Smooth muscle cell (in vitro differentiated cells): ENCODE data around the gene IRF9. TPM values are rescaled to one million over a fixed set of nuclear protein-coding genes. Genes with fewer than 3 reads are reported as not detected.

Experiments used
- DNase-seq: peaks from one replicate; lab custom pipeline; 2025; ENCODE audit not compliant: unreplicated experiment; lab: John Stamatoyannopoulos, UW
- H2AFZ ChIP-seq: fragments of 200-600 bp; sonication (generic); 2 replicates; pipeline ENCODE4 v1.6.0; 2016; ENCODE audit warnings: antibody characterized with exemption, low read depth, mild to moderate bottlenecking
- H3F3A ChIP-seq: fragments of 200-600 bp; sonication (generic); 2 replicates; pipeline ENCODE4 v1.6.0; 2017; ENCODE audit warnings: antibody characterized with exemption, low read depth
- H3K27ac ChIP-seq: fragments of 200-600 bp; sonication (generic); 2 replicates; pipeline ENCODE4 v1.5.1; 2016; ENCODE audit warnings: low read depth, mild to moderate bottlenecking
- H3K27me3 ChIP-seq: fragments of 200-600 bp; sonication (generic); 2 replicates; pipeline ENCODE4 v1.6.1; 2016; ENCODE audit warnings: low read depth, mild to moderate bottlenecking
- H3K36me3 ChIP-seq: fragments of 200-600 bp; sonication (generic); 2 replicates; pipeline ENCODE4 v1.5.1; 2016; ENCODE audit warnings: low read depth
- H3K4me1 ChIP-seq: fragments of 200-600 bp; sonication (generic); 2 replicates; pipeline ENCODE4 v1.5.1; 2016; ENCODE audit warnings: low read depth
- H3K4me2 ChIP-seq: fragments of 200-600 bp; sonication (generic); 2 replicates; pipeline ENCODE4 v1.6.0; 2016; ENCODE audit warnings: mild to moderate bottlenecking
- H3K4me3 ChIP-seq: fragments of 200-600 bp; sonication (generic); 2 replicates; pipeline ENCODE4 v1.5.1; 2016; ENCODE audit warnings: mild to moderate bottlenecking
- H3K79me2 ChIP-seq: fragments of 200-600 bp; sonication (generic); 2 replicates; pipeline ENCODE4 v1.6.0; 2016; ENCODE audit warnings: low read depth, mild to moderate bottlenecking
- H3K9ac ChIP-seq: fragments of 200-600 bp; sonication (generic); 2 replicates; pipeline ENCODE4 v1.6.0; 2016; ENCODE audit warnings: low read depth
- H3K9me3 ChIP-seq: fragments of 200-600 bp; sonication (generic); replicated peaks from 2 replicates; pipeline ENCODE4 v1.5.1; 2016; ENCODE audit warnings: low read depth
- H4K20me1 ChIP-seq: fragments of 200-600 bp; sonication (generic); 2 replicates; pipeline ENCODE4 v1.6.0; 2016; ENCODE audit warnings: low read depth
- CTCF ChIP-seq: fragments of 200-600 bp; sonication (generic); IDR thresholded peaks from 2 replicates; pipeline ENCODE4 v1.5.1; 2017; ENCODE audit warnings: borderline replicate concordance, mild to moderate bottlenecking, antibody characterized with exemption; ENCODE audit not compliant: insufficient read depth, poor library complexity, severe bottlenecking
- WGBS: methylation state at CpG from one replicate; pipeline ENCODE4 v1.1.7; 2016; ENCODE audit warnings: low lambda C conversion rate; 5-methylcytosine and 5-hydroxymethylcytosine counted together
- polyA plus RNA-seq: library from polyadenylated mRNA; unstranded; fragments of >200 nt; fragmentation: Nextera tagmentation; extraction: Ambion mirVana; gene quantifications from 2 replicates; pipeline ENCODE4 v1.2.1, GENCODE V29; 2016
- total RNA-seq: library from RNA; depleted of rRNA; stranded (reverse); fragments of >200 nt; gene quantifications from 2 replicates; pipeline ENCODE4 v1.2.3, GENCODE V29; 2014

The IRF9 gene
- total and polyA plus RNA-seq, 2 experiments from 2014 or later = 42.0 to 42.7 TPM

- Histone ChIP-seq H3K4me3 (peak overlapping the region; percentile 86), H3K9ac (peak overlapping the region; percentile 99), H3K79me2 (peaks cover 38% of the 10 kb centered on the region), H3K27me3 (no peaks in the 10 kb centered on the region), H3K4me2 (peak overlapping the region; percentile 87), H3K27ac (peak overlapping the region; percentile 95), H2AFZ (no peak overlapping the region), H3K36me3 (no peaks in the 10 kb centered on the region), H3F3A (peaks cover 5% of the 10 kb centered on the region), H3K4me1 (peaks cover 10% of the 10 kb centered on the region), H3K9me3 (no peaks in the 10 kb centered on the region), H4K20me1 (no peaks in the 10 kb centered on the region)
- DNase-seq = no peak
- TF ChIP-seq CTCF = no peak
- whole genome bisulfite sequencing = 93% methylated on average over 7 of the region's 7 CpGs
These were observed 33.3 kb downstream of the IRF9 start for GRCh38 chr14:24194186-24194872.

GRCh38 chr14:24194873-24195185 is 33.8 kb downstream of the IRF9 start:
- TF ChIP-seq CTCF = no peak

GRCh38 chr14:24195186-24196070 is 34.4 kb downstream of the IRF9 start, which contains the start of gene TM9SF1:
Gene TM9SF1 (minus strand): TSS chr14:24195441. CDS start chr14:24195019, 422 bp downstream.
- Histone ChIP-seq H3K9me3 (no peaks in the 10 kb centered on the region), H4K20me1 (no peaks in the 10 kb centered on the region), H3K79me2 (peaks cover 38% of the 10 kb centered on the region), H3K4me3 (peak within 1 kb of the TSS; percentile 86), H3K4me1 (peaks cover 10% of the 10 kb centered on the region), H3K36me3 (no peaks in the 10 kb centered on the region), H3K27me3 (no peaks in the 10 kb centered on the region), H2AFZ (peak within 1 kb of the TSS; percentile 73), H3K27ac (peak within 1 kb of the TSS; percentile 95), H3F3A (no peaks in the 10 kb centered on the region), H3K4me2 (peak within 1 kb of the TSS; percentile 87), H3K9ac (peak within 1 kb of the TSS; percentile 99)
- DNase-seq = peak; percentile 51
- WGBS = under 1% methylated on average over 83 of the region's 89 CpGs
- no peak for TF ChIP-seq CTCF

More at GRCh38 chr14:24194873-24195185, 33.8 kb downstream of the IRF9 start:
- WGBS = 68% methylated on average over 8 of the region's 8 CpGs
- Histone ChIP-seq H3K9me3 (no peaks in the 10 kb centered on the region), H3K4me3 (peak overlapping the region; percentile 86), H4K20me1 (no peaks in the 10 kb centered on the region), H3K79me2 (peaks cover 38% of the 10 kb centered on the region), H3K27me3 (no peaks in the 10 kb centered on the region), H3K36me3 (no peaks in the 10 kb centered on the region), H3K4me1 (peaks cover 10% of the 10 kb centered on the region), H3F3A (peaks cover 2% of the 10 kb centered on the region), H3K27ac (peak overlapping the region; percentile 95), H3K9ac (peak overlapping the region; percentile 99), H3K4me2 (peak overlapping the region; percentile 87), H2AFZ (no peak overlapping the region)
- no peak for DNase-seq
